DOHH2 (cell line): ENCODE data around the gene SUPT7L.
"Not testable (repeated sequence)": the region's sequence is repeated elsewhere in the genome, so short reads cannot be mapped to it uniquely, and the experiment has no call there.

Experiments used
- EZH2phosphoT487 ChIP-seq: fragments of 200-600 bp; sonication (generic); IDR thresholded peaks from 2 replicates; pipeline ENCODE4 v1.6.1; 2017; ENCODE audit warnings: borderline replicate concordance, mild to moderate bottlenecking, antibody characterized with exemption, low read length, moderate library complexity, mixed read lengths
- TF ChIP-seq, protein P1 (sequence below): fragments of 200-600 bp; sonication (generic); IDR thresholded peaks from one replicate; pipeline ENCODE4 v1.5.1; 2014; ENCODE audit warnings: antibody characterized with exemption, mild to moderate bottlenecking, low read depth, low read length; ENCODE audit not compliant: poor library complexity, severe bottlenecking

- TF ChIP-seq, protein P1, sequence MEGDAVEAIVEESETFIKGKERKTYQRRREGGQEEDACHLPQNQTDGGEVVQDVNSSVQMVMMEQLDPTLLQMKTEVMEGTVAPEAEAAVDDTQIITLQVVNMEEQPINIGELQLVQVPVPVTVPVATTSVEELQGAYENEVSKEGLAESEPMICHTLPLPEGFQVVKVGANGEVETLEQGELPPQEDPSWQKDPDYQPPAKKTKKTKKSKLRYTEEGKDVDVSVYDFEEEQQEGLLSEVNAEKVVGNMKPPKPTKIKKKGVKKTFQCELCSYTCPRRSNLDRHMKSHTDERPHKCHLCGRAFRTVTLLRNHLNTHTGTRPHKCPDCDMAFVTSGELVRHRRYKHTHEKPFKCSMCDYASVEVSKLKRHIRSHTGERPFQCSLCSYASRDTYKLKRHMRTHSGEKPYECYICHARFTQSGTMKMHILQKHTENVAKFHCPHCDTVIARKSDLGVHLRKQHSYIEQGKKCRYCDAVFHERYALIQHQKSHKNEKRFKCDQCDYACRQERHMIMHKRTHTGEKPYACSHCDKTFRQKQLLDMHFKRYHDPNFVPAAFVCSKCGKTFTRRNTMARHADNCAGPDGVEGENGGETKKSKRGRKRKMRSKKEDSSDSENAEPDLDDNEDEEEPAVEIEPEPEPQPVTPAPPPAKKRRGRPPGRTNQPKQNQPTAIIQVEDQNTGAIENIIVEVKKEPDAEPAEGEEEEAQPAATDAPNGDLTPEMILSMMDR: not testable (repeated sequence)
- not testable (repeated sequence) for TF ChIP-seq EZH2phosphoT487
Measured at GRCh38 chr2:27682334-27682771, 18.9 kb upstream of the SUPT7L start.
